ENCODE data around the gene MPND. TPM values are rescaled to one million over a fixed set of nuclear protein-coding genes. Genes with fewer than 3 reads are reported as not detected.

MPND gene
- total RNA-seq, 5 donors from 2014 or later (not counting 1 experiment from before 2014, with no cell fraction given) = 10.7 to 27.3 (median 22.6) TPM

DNA sequence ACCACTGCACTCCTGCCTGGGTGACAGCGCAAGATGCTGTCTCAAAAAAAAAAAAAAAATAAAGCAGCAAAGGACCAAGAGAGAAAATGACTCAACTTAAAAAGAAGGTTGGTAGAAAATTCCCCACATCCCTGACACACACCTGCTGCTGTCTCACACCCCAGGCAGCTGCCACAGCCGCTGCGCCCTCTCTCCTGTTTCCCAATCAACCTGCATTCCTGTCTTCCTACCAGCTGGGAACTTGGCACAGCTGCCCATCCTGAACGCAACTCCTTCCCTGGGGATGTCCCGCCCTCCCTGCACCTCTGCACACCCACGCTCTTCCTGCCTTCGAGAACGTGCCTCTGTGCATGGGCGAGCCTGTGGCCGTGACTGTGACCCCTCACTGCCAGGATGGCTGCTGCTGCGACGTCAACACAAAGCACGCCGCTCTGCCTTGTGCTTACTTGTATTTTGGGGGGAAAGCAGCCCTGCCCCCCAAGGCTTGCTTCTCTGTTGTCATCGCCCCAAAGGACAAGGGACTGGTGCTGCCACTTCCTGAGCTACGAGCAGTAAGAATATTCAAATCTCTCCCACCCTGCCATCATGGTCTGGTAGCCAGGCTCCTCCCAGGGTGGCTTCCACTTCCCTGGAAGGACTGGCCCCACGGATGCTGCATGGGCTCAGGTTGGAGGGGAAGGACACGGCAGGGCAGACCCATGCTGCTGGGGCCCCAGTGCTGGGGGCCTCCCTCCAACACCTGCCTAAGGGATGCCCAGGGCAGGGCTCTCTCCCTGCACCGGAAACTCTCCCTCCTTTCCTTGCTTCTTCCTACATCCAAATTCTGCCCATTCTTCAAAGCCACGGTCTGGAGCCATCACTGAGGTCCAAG, 36.3 kb downstream of the MPND start:
- ChIA-PET CTCF (interaction anchor here (0.6 to 1.0 kb wide), 5 partner anchors 23 to 392 kb away, joined by 3 to 17 read pairs (median 5); partner anchors contain the start of gene CHAF1A (in 1 of the 2)), POLR2A (no interaction called here)
- peak overlapping the region; percentile 86 for H3K27ac ChIP-seq (ENCODE audit: low read length)
- ATAC-seq (replicated peaks in 1 of 4) (peak; percentile 50 to 58 (median 52)), DNase-seq (peak in 14 of 35 experiments; percentile 8 to 48 (median 22))
- peak overlapping the region; percentile 17 to 45 for H3K4me3 ChIP-seq (ENCODE audit: control insufficient read depth in 1 of 2, extremely low read depth in 1 of 2, low read length in 1 of 2)
- peak overlapping the region; percentile 94 to 96 for H3K27ac Mint-ChIP-seq
- 17% methylated on average over 16 of the region's 20 CpGs for WGBS (ENCODE audit: insufficient coverage)
- no peaks in the 10 kb centered on the region for H3K9me3 Mint-ChIP-seq
- H3K27me3 Mint-ChIP-seq = no peaks in the 10 kb centered on the region
- H3K4me1 Mint-ChIP-seq = peaks cover 49 to 69% (median 57%) of the 10 kb centered on the region in 3 donors
- no peaks in the 10 kb centered on the region for H3K9me3 ChIP-seq
- no peaks in the 10 kb centered on the region for H3K27me3 ChIP-seq (replicated peaks in 1 of 2; ENCODE audit: control insufficient read depth in 2 of 2, extremely low read depth in 1 of 2, insufficient read depth in 2 of 2, low read length in 1 of 2)
- peak overlapping the region; percentile 74 to 83 (median 77) for H3K4me3 Mint-ChIP-seq
- H3K4me1 ChIP-seq (ENCODE audit: control insufficient read depth in 1 of 2, extremely low read depth in 1 of 2, insufficient read depth in 2 of 2, low read length in 2 of 2) = peaks cover 22 to 68% of the 10 kb centered on the region in 2 experiments
- H3K36me3 Mint-ChIP-seq = peaks cover 3% of the 10 kb centered on the region
- H3K36me3 ChIP-seq (ENCODE audit: control insufficient read depth in 2 of 2, extremely low read depth in 1 of 2, insufficient read depth in 1 of 2, low read length in 1 of 2) = peaks cover 0 to 16% of the 10 kb centered on the region in 2 donors

DNA sequence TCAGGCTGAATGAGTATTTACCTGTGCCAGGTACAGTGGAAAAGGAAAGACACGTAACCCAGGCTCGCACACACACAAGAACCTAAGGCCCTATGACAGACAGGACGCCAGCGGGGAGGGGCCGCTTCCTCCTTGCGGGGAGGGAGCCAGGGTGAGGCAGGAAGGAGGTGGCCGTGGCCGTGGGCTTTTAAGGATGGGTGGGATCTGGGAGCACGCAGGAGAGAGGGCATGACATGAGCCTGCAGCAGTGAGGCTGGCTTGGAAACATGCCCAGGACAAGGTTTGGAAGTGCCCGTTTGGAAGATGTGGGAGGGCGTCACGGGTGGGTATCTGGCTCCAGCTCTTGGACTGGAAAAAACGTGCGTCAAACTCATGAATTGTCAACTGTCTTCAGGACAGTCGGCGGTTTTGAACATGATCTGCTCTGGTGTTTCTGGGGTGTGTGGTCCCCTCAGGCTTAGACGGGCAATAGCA, 36.9 kb downstream of the MPND start:
- peak overlapping the region; percentile 74 to 83 (median 77) for H3K4me3 Mint-ChIP-seq
- peaks cover 0 to 16% of the 10 kb centered on the region in 2 donors for H3K36me3 ChIP-seq (ENCODE audit: control insufficient read depth in 2 of 2, extremely low read depth in 1 of 2, insufficient read depth in 1 of 2, low read length in 1 of 2)
- WGBS (ENCODE audit: insufficient coverage) = 4% methylated on average over 15 of the region's 17 CpGs
- peaks cover 49 to 68% (median 57%) of the 10 kb centered on the region in 3 donors for H3K4me1 Mint-ChIP-seq
- peak overlapping the region; percentile 94 to 96 for H3K27ac Mint-ChIP-seq
- DNase-seq = peak; percentile 45 to 74 (median 59)
- ATAC-seq (replicated peaks in 1 of 4) = peak; percentile 88 to 95 (median 91)
- H3K9me3 Mint-ChIP-seq = no peaks in the 10 kb centered on the region
- POLR2A ChIA-PET = interaction anchor here in 1 of 2 donors (0.5 kb wide), 1 partner anchor 43 kb away, joined by 4 read pairs; no protein-coding TSS in a partner anchor
- peaks cover 22 to 62% of the 10 kb centered on the region in 2 experiments for H3K4me1 ChIP-seq (ENCODE audit: control insufficient read depth in 1 of 2, extremely low read depth in 1 of 2, insufficient read depth in 2 of 2, low read length in 2 of 2)
- H3K27me3 ChIP-seq (replicated peaks in 1 of 2; ENCODE audit: control insufficient read depth in 2 of 2, extremely low read depth in 1 of 2, insufficient read depth in 2 of 2, low read length in 1 of 2) = no peaks in the 10 kb centered on the region
- H3K27ac ChIP-seq (ENCODE audit: low read length) = peak overlapping the region; percentile 86
- H3K36me3 Mint-ChIP-seq = peaks cover 3% of the 10 kb centered on the region
- CTCF ChIA-PET = interaction anchor here in 1 of 2 donors (0.5 to 1.0 kb wide), 5 partner anchors 22 to 898 kb away, joined by 3 to 5 read pairs (median 4); partner anchors contain the start of gene CHAF1A
- H3K9me3 ChIP-seq = no peaks in the 10 kb centered on the region
- no peaks in the 10 kb centered on the region for H3K27me3 Mint-ChIP-seq
- H3K4me3 ChIP-seq (ENCODE audit: control insufficient read depth in 1 of 2, extremely low read depth in 1 of 2, low read length in 1 of 2) = peak overlapping the region; percentile 17 to 45

DNA sequence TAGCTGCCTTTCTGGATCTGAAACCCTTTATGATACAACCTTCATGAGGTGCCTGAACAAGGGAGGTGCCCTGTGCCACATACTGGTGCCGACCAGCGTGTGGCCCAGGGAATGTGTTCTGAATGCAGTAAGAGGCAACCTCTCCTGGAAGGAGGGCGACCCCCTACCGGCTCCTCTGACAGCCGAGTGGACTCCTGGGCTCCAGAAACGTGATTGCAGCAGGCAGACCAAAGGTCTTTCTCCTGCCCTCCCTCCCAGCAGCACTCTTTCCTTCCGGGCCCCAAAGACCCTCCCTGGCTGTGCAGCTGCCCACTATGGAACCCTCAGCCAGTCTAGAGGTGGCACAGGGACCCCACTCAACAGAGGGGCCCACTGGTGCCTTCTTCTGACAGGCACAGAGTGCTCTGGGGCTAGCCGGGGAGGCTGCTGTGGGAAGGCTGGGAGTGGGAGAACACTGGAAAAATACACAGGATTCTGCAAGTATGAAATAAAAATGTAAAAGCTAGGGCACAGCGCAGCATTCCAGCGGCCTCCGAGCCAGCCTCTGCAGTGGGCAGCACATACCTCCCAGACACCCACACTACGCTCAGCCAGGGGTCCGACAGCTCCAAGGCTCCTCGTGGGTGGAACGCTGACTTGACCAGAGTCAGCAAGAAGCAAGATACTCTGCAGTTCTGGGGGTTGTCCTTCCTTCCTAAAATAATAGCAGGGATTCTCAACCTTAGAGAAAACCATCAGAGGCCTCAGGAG, 42.1 kb downstream of the MPND start:
- ATAC-seq (replicated peaks in 1 of 4) (no peak), DNase-seq (no peak)
- Histone ChIP-seq H3K4me3 (ENCODE audit: control insufficient read depth in 1 of 2, extremely low read depth in 1 of 2, low read length in 1 of 2) (no peak overlapping the region), H3K36me3 (ENCODE audit: control insufficient read depth in 2 of 2, extremely low read depth in 1 of 2, insufficient read depth in 1 of 2, low read length in 1 of 2) (peaks cover 0 to 32% of the 10 kb centered on the region in 2 donors), H3K27me3 (replicated peaks in 1 of 2; ENCODE audit: control insufficient read depth in 2 of 2, extremely low read depth in 1 of 2, insufficient read depth in 2 of 2, low read length in 1 of 2) (no peaks in the 10 kb centered on the region), H3K4me1 (ENCODE audit: control insufficient read depth in 1 of 2, extremely low read depth in 1 of 2, insufficient read depth in 2 of 2, low read length in 2 of 2) (peaks cover 7 to 27% of the 10 kb centered on the region in 2 experiments), H3K27ac (ENCODE audit: low read length) (no peak overlapping the region), H3K9me3 (no peaks in the 10 kb centered on the region)
- Mint-ChIP-seq H3K4me3 (no peak overlapping the region), H3K36me3 (peaks cover 7% of the 10 kb centered on the region), H3K27ac (no peak overlapping the region), H3K4me1 (peaks cover 27 to 33% (median 28%) of the 10 kb centered on the region in 3 donors), H3K9me3 (no peaks in the 10 kb centered on the region), H3K27me3 (no peaks in the 10 kb centered on the region)
- WGBS (ENCODE audit: insufficient coverage) = 98% methylated on average over 9 of the region's 15 CpGs
- ChIA-PET POLR2A (interaction anchor here in 1 of 2 donors (0.6 to 0.7 kb wide), 2 partner anchors 467 to 821 kb away, joined by 3 to 12 read pairs; no protein-coding TSS in a partner anchor), CTCF (no interaction called here)

DNA sequence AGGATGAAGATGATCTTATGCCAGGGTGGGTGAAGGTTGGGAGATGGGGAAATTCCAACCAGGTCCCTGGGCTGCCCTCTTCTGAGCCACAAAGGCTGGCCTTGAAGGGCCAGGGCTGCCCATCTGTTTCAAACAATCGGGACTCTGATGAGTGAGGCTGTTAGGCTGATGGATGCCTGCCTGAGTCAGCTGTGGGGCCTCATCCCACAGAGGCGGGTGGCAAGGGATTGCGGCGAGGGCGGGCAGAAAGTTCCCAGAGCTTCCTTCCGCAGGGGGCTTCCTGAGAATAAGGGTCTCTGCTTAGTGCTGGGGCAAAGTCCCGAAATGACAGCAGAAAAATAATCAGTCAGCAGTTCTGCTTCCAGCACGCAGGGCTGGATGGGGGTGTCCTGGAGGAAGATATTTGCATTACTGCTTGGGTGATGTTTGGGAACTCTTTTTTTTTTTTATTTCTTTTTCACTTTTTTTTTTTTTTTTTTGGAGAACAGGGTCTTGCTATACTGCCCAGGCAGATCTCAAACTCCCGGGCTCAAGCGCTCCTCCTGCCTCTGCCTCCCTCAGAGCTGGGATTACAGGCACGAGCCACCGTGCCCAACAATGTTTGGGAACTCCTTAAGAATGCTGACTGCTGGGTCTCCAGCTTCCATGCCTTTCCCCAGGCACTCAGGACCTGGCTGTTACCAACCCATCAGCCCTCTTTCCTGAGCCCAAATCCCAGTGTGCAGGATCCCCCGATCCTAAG, 42.9 kb downstream of the MPND start:
- no peaks in the 10 kb centered on the region for H3K9me3 ChIP-seq
- no peak overlapping the region for H3K4me3 ChIP-seq (ENCODE audit: control insufficient read depth in 1 of 2, extremely low read depth in 1 of 2, low read length in 1 of 2)
- H3K9me3 Mint-ChIP-seq = no peaks in the 10 kb centered on the region
- no peaks in the 10 kb centered on the region for H3K27me3 ChIP-seq (replicated peaks in 1 of 2; ENCODE audit: control insufficient read depth in 2 of 2, extremely low read depth in 1 of 2, insufficient read depth in 2 of 2, low read length in 1 of 2)
- 88% methylated on average over 11 of the region's 13 CpGs for WGBS (ENCODE audit: insufficient coverage)
- DNase-seq (no peak), ATAC-seq (replicated peaks in 1 of 4) (no peak)
- peaks cover 0 to 35% of the 10 kb centered on the region in 2 donors for H3K36me3 ChIP-seq (ENCODE audit: control insufficient read depth in 2 of 2, extremely low read depth in 1 of 2, insufficient read depth in 1 of 2, low read length in 1 of 2)
- H3K27ac Mint-ChIP-seq = peak overlapping the region in 1 of 2 donors; percentile 46
- ChIA-PET POLR2A (interaction anchor here in 1 of 2 donors (0.7 kb wide), 1 partner anchor 821 kb away, joined by 12 read pairs; no protein-coding TSS in a partner anchor), CTCF (no interaction called here)
- H3K27ac ChIP-seq (ENCODE audit: low read length) = no peak overlapping the region
- peaks cover 7 to 27% of the 10 kb centered on the region in 2 experiments for H3K4me1 ChIP-seq (ENCODE audit: control insufficient read depth in 1 of 2, extremely low read depth in 1 of 2, insufficient read depth in 2 of 2, low read length in 2 of 2)
- no peak overlapping the region for H3K4me3 Mint-ChIP-seq
- no peaks in the 10 kb centered on the region for H3K27me3 Mint-ChIP-seq
- H3K36me3 Mint-ChIP-seq = peaks cover 7% of the 10 kb centered on the region
- H3K4me1 Mint-ChIP-seq = peaks cover 27 to 33% (median 30%) of the 10 kb centered on the region in 3 donors

DNA sequence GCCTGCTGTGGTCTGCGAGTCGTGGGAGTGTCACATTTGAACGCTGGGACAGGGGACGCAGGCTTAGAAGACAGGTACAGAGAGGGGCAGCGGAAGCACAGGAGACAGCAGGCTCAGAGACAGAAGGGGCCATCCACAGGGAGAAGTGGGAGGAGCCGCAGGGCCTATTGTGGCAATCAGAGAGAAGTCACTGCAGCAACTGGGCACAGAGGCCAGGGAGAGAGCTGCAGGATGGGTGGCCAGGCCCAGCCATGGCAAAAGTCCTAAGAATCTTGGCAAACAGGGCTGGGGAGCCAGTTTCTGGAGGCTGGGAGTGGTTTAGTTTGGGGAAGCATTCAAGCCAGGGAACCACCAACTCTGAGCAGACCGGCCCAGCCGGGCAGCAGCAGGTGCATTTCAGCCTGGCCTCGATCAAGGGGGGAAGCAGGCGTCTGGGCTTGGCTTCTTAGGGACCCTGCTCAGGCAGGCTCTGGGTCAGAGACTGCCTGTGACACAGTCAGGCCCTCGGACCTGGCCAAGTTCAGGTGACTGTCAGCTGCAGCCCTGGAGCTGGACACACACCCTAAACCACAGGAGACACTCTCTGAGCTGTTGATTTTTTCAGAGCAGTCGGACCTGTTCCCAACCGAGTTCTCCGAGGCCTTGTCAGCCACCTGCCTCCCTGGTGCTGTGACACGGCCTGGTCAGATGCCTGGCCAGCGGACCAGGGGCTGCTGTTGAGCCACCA, 45.1 kb downstream of the MPND start:
- peak overlapping the region in 1 of 3 donors; percentile 22 for H3K4me3 Mint-ChIP-seq
- peaks cover 24 to 45% (median 38%) of the 10 kb centered on the region in 3 donors for H3K4me1 Mint-ChIP-seq
- ChIA-PET POLR2A (no interaction called here), CTCF (no interaction called here)
- H3K9me3 Mint-ChIP-seq = no peaks in the 10 kb centered on the region
- Histone ChIP-seq H3K27ac (ENCODE audit: low read length) (no peak overlapping the region), H3K4me1 (ENCODE audit: control insufficient read depth in 1 of 2, extremely low read depth in 1 of 2, insufficient read depth in 2 of 2, low read length in 2 of 2) (peaks cover 7 to 33% of the 10 kb centered on the region in 2 experiments), H3K36me3 (ENCODE audit: control insufficient read depth in 2 of 2, extremely low read depth in 1 of 2, insufficient read depth in 1 of 2, low read length in 1 of 2) (peaks cover 0 to 40% of the 10 kb centered on the region in 2 donors), H3K4me3 (ENCODE audit: control insufficient read depth in 1 of 2, extremely low read depth in 1 of 2, low read length in 1 of 2) (no peak overlapping the region), H3K9me3 (no peaks in the 10 kb centered on the region), H3K27me3 (replicated peaks in 1 of 2; ENCODE audit: control insufficient read depth in 2 of 2, extremely low read depth in 1 of 2, insufficient read depth in 2 of 2, low read length in 1 of 2) (no peaks in the 10 kb centered on the region)
- DNase-seq (no peak), ATAC-seq (replicated peaks in 1 of 4) (no peak)
- WGBS (ENCODE audit: insufficient coverage) = 95% methylated on average over 16 of the region's 16 CpGs
- peaks cover 5% of the 10 kb centered on the region for H3K36me3 Mint-ChIP-seq
- no peak overlapping the region for H3K27ac Mint-ChIP-seq
- no peaks in the 10 kb centered on the region for H3K27me3 Mint-ChIP-seq
